ENCODE results near the gene KRT12. TPM values are rescaled to one million over a fixed set of nuclear protein-coding genes. Genes with fewer than 3 reads are reported as not detected.

The KRT12 gene
- total and polyA plus RNA-seq, 9 of the 15 experiments (the other 6 are each of a cell fraction or from before 2014, with no cell fraction given) = 0.18 to 7.0 (median 2.2) TPM

DNA sequence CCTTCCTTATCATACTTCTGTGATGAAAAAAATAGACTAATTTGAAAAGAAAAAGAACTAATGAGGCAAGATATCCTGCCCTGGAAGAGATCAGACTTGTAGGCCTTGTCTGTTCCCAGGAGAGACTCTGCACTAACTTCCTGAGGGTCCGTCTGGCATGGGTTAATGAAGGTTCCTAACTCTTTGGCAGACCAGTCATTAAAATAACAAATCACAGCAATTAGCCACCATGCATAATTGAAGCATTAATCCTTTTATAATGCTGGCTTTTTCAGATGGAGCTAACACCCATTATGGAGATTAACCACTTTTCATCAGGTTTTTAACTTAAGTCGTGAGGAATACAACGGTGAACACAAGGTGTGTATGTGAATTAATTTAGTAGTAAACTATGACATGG lies 34.2 kb downstream of the KRT12 start (continued):
- TF ChIP-seq PHF8 (IDR thresholded peaks at IDR 0.05; ENCODE audit: borderline replicate concordance, low read length) = no peak
- TF ChIP-seq TOE1 (IDR thresholded peaks at IDR 0.05; ENCODE audit: borderline replicate concordance) = no peak
- TF ChIP-seq TOE1 (CRISPR knock-in tag; IDR thresholded peaks at IDR 0.05; ENCODE audit: borderline replicate concordance, low read depth) = no peak
- no peak for TF ChIP-seq ZNF507 (tag; conservative IDR thresholded peaks at IDR 0.05)

DNA sequence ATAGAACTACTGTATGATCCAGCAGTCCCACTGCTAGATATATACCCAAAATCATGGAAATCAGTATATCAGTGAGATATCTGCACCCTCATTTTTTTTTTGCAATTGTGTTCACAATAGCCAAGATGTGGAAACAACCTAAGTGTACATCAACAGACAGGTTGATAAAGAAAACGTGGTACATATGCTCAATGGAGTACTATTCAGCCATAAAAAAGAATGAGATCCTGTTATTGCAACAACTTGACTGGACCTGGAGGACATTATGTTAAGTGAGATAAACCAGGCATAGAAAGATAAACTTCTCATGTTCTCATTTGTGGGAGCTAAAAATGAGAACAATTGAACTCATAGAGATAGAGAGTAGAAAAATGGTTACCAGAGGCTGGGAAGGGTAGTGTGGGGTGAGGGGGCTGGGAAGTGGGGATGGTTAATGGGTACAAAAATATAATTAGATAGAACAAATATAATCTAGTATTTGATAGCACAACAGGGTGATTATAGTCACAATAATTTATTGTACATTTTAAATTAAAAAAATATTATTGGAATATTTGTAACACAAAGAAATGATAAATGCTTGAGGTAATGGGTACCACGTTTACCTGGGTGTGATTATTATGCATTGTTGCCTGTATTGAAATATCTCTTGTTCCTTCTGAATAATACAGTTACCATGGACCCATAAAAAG lies 36.8 kb downstream of the KRT12 start:
- Histone ChIP-seq H3K9me3 (replicated peaks; ENCODE audit: control insufficient read depth, insufficient read depth, low read depth, low read length) (no peaks in the 10 kb centered on the region), H3K4me3 (no peak overlapping the region), H3K9ac (ENCODE audit: insufficient read depth in 1 of 2, low read depth in 2 of 2, low read length in 2 of 2) (peak overlapping the region in 1 of 2 experiments; percentile 88; a peak in 1 of 4 replicates), H3K27ac (ENCODE audit: extremely low read depth, low read depth, low read length) (peak overlapping the region; percentile 88), H3K36me3 (ENCODE audit: control insufficient read depth, insufficient read depth, low read length) (peaks cover 30% of the 10 kb centered on the region), H4K20me1 (replicated peaks; ENCODE audit: control insufficient read depth, insufficient read depth, low read length) (no peaks in the 10 kb centered on the region), H3K27me3 (ENCODE audit: control insufficient read depth in 2 of 2, insufficient read depth in 2 of 2, low read length in 2 of 2) (no peaks in the 10 kb centered on the region), H2AFZ (ENCODE audit: low read depth, low read length) (no peak overlapping the region), H3K79me2 (ENCODE audit: control insufficient read depth, insufficient read depth, low read length) (peaks cover 53% of the 10 kb centered on the region), H3K4me1 (replicated peaks in 1 of 2; ENCODE audit: control insufficient read depth in 2 of 2, insufficient read depth in 2 of 2, low read length in 2 of 2) (peaks cover 16 to 44% of the 10 kb centered on the region in 2 experiments), H3K4me2 (ENCODE audit: insufficient read depth, low read length) (peak overlapping the region; percentile 54), H3K9me1 (ENCODE audit: control insufficient read depth, insufficient read depth, low read length) (no peaks in the 10 kb centered on the region)
- no TSS peak for BruUV-seq (replicated peaks)
- in situ Hi-C loops (cut with MboI) (no loop called here), intact Hi-C loops (cut with micrococcal nuclease) (no loop called here)
- CTCF ChIA-PET (ENCODE audit: low intra/inter-chr PET ratio) = no interaction called here
- POLR2A ChIA-PET = interaction anchor here (1.2 kb wide), 1 partner anchor 11 kb away, joined by 3 read pairs; no protein-coding TSS in a partner anchor
- ATAC-seq = no peak
- 48% methylated on average over 2 of the region's 2 CpGs for WGBS (ENCODE audit: insufficient coverage, low coverage, missing lambda C conversion rate)
- no peak for DNase-seq (ENCODE audit: extremely low read depth in 1 of 4, low spot score in 3 of 4)
- no peak for FAIRE-seq
- TF ChIP-seq, protein P1, sequence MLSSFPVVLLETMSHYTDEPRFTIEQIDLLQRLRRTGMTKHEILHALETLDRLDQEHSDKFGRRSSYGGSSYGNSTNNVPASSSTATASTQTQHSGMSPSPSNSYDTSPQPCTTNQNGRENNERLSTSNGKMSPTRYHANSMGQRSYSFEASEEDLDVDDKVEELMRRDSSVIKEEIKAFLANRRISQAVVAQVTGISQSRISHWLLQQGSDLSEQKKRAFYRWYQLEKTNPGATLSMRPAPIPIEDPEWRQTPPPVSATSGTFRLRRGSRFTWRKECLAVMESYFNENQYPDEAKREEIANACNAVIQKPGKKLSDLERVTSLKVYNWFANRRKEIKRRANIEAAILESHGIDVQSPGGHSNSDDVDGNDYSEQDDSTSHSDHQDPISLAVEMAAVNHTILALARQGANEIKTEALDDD (IDR thresholded peaks at IDR 0.05) = peak; percentile 31; the same call in 1 of the 2 replicates
- TF ChIP-seq HDAC1 (IDR thresholded peaks at IDR 0.05) (peak in 1 of 2 experiments; percentile 36; a peak in 1 of 4 replicates), TAF15 (IDR thresholded peaks at IDR 0.05; ENCODE audit: low read depth, low read length) (no peak), DPF2 (IDR thresholded peaks at IDR 0.05) (0 out of 2 replicates have a peak, but pooled peaks have one; percentile 16), CEBPB (tag; IDR thresholded peaks at IDR 0.05) (peak; percentile 28; the same call in 1 of the 2 replicates), NFYB (IDR thresholded peaks at IDR 0.05; ENCODE audit: extremely low read depth, insufficient read length) (no peak), CSDE1 (IDR thresholded peaks at IDR 0.05) (peak in 1 of 2 experiments; percentile 47; a peak in 1 of 4 replicates), ARID1B (IDR thresholded peaks at IDR 0.05) (peak; percentile 15; the same call in 1 of the 2 replicates), RBM25 (IDR thresholded peaks at IDR 0.05; ENCODE audit: low read depth, low read length, severe bottlenecking) (peak; percentile 72), KDM1A (IDR thresholded peaks at IDR 0.05) (peak; percentile 75 to 83)
- TF ChIP-seq, protein P2, sequence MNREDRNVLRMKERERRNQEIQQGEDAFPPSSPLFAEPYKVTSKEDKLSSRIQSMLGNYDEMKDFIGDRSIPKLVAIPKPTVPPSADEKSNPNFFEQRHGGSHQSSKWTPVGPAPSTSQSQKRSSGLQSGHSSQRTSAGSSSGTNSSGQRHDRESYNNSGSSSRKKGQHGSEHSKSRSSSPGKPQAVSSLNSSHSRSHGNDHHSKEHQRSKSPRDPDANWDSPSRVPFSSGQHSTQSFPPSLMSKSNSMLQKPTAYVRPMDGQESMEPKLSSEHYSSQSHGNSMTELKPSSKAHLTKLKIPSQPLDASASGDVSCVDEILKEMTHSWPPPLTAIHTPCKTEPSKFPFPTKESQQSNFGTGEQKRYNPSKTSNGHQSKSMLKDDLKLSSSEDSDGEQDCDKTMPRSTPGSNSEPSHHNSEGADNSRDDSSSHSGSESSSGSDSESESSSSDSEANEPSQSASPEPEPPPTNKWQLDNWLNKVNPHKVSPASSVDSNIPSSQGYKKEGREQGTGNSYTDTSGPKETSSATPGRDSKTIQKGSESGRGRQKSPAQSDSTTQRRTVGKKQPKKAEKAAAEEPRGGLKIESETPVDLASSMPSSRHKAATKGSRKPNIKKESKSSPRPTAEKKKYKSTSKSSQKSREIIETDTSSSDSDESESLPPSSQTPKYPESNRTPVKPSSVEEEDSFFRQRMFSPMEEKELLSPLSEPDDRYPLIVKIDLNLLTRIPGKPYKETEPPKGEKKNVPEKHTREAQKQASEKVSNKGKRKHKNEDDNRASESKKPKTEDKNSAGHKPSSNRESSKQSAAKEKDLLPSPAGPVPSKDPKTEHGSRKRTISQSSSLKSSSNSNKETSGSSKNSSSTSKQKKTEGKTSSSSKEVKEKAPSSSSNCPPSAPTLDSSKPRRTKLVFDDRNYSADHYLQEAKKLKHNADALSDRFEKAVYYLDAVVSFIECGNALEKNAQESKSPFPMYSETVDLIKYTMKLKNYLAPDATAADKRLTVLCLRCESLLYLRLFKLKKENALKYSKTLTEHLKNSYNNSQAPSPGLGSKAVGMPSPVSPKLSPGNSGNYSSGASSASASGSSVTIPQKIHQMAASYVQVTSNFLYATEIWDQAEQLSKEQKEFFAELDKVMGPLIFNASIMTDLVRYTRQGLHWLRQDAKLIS (CRISPR knock-in tag; IDR thresholded peaks at IDR 0.05) = no peak
